IPS-18c (cell line): ENCODE measurements around the gene ADAP2.

ENCODE experiments used
- H3K4me3 ChIP-seq: 2 replicates; pipeline ENCODE4 v1.7.0; 2013; ENCODE audit warnings: low read depth, mild to moderate bottlenecking, low read length, moderate library complexity; ENCODE audit not compliant: insufficient read depth
- H3K9me3 ChIP-seq: one replicate; pipeline ENCODE4 v1.6.1; 2013; ENCODE audit warnings: mild to moderate bottlenecking, low read length, moderate library complexity; ENCODE audit not compliant: control insufficient read depth, insufficient read depth

Gene ADAP2

DNA sequence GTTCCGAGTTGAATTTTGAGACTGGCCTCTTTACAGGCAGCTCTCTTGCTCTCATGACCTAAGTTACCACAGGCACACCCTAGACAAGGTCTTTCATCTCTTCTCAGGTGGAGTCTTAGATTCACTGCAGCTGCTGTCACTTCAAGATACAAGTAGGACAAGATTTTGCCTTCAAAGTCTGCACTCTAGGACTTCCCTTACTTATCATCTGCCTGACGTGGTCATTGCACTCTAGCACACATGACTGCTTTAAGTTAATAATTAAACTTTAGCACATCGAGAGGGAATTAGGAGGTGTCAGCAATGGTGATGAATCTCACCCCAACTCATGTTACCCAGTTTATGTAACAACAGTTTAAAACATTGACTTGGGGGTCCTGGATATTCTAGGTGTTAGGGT is 74.7 kb downstream of the ADAP2 start:
- no peak overlapping the region for H3K4me3 ChIP-seq
- H3K9me3 ChIP-seq: no peaks in the 10 kb centered on the region

DNA sequence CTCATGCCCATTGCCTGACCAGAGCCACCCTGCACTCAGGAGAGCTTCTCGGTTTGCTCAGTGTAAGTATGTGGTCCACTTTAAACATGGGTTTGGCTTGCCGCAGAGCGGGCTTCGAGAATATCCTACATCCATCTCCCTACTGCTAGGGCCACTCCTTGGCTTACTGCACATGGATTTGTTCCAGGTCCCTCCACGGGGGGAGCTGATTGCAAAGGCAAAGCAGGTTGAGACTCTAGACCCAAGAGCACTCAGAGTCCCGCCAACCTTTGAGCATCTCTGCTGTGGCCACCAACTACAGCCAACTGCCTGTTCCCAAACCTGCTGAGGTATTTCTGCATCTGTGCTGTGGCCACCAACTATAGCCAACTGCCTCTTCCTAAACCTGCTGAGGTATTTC is 75.5 kb downstream of the ADAP2 start:
- no peaks in the 10 kb centered on the region for H3K9me3 ChIP-seq

DNA sequence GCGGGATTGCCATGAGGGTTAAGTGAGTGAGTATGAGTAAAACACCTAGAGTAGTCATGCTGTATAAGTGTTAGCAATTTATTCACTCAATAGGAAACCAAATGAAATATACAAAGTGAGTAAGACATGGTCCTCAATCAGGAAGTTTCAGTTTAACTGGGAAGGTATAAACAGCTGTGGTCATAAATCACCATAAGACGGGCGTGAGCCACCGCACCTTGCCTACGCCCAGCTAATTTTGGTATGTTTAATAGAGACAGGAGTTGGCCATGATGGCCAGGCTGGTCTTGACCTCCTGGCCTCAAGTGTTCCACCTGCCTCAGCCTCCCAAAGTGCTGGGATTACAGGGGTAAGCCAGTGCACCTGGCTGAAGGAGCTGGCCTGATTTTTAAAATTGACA is 76.1 kb downstream of the ADAP2 start:
- no peaks in the 10 kb centered on the region for H3K9me3 ChIP-seq
- no peak overlapping the region for H3K4me3 ChIP-seq

More for the DNA sequence above, 75.5 kb downstream of the ADAP2 start:
- no peak overlapping the region for H3K4me3 ChIP-seq

DNA sequence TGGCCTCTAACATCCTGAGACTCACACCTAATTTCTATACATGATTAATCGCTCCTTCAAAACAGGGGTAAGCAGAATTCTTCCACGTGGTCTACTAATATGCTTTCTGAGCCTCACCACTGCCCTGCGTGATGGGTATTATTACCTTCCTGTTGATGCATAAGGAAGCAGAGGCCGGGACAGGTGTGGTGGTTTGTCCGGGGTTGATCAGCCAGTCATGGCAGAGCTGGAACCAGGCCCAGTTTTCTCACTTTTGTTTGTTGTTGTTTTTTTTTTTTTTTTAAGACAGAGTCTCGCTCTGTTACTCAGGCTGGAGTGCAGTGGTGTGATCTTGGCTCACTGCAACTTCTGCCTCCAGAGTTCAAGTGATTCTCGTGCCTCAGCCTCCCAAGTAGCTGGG is 80.3 kb downstream of the ADAP2 start:
- H3K9me3 ChIP-seq: no peaks in the 10 kb centered on the region

DNA sequence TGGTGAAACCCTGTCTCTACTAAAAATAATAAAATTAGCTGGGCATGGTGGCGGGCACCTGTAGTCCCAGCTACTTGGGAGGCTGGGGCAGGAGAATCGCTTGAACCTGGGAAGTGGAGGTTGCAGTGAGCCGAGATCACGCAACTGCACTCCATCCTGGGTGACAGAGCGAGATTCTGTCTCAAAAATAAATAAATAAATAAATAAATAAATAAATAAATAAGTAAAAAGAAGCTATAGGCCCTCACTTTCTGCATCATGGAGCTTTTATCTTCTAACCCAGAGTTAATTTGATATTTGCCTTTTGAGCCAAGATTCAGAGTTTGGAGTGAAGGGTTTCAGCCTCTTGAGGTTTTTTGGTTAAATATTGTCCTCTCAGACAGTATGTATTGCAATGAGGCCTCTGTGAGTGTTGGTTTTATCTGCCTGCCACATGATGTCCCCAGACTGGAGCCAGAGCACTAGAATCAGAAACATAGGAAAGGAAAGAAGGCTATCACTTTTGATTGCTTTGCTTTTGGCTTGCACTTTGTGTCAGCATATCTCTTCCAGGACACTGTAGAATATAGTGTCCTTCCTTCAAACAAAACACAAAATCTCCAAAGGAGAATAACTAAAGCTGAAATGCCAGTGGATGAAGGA is 81.6 kb downstream of the ADAP2 start:
- Histone ChIP-seq H3K4me3 (no peak overlapping the region), H3K9me3 (no peaks in the 10 kb centered on the region)

More for the DNA sequence above, 80.3 kb downstream of the ADAP2 start:
- no peak overlapping the region for H3K4me3 ChIP-seq

DNA sequence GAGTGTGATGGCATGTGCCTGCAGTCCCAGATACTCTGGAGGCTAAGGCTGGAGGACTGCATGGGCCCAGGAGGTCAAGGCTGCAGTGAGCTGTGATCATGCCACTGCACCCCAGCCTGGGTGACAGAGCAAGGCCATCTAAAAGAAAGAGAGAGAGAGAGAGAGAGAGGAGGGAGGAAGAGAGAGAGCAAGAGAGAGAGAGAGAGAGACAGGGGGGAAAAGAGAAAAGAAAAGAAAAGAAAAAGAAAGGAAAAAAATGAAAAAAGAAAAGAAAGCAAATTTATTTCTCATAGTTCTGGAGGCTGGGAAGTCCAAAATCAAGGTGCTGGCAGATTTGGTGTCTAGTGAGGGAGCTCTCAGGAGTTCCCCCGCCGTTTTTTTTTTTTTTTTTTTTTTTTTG is 82.4 kb downstream of the ADAP2 start:
- Histone ChIP-seq H3K4me3 (no peak overlapping the region), H3K9me3 (no peaks in the 10 kb centered on the region)

DNA sequence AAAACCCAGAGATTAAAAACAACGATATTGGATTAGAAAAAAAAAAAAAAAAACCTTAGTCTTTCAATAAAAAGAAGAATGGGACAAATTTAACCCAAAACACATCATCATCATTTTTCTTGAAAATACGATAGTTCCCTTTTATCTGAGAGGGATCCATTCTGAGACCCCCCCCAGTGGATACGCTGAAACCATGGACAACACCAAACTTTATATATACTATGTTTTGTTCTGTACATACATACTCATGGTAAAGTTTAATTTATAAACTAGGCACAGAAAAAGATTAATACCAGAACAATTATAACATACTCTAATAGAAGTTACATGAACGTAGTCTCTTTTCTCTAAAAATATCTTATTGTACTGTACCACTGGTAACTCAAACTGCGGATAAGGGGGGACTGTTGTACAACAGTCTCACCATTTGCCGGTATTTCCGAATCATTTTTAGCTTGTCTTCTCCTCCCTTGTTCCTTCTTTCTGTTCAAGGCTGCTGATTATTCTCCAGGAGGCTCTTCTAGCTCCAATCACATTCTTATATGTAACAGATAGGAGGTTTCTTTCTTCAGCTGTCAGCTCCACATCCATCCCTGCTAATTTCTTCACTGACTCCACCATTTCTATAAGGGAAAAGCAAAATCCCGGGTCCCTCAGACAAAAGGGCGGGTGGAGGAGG is 86.1 kb downstream of the ADAP2 start:
- no peaks in the 10 kb centered on the region for H3K9me3 ChIP-seq
- peak overlapping the region; percentile 72 for H3K4me3 ChIP-seq

DNA sequence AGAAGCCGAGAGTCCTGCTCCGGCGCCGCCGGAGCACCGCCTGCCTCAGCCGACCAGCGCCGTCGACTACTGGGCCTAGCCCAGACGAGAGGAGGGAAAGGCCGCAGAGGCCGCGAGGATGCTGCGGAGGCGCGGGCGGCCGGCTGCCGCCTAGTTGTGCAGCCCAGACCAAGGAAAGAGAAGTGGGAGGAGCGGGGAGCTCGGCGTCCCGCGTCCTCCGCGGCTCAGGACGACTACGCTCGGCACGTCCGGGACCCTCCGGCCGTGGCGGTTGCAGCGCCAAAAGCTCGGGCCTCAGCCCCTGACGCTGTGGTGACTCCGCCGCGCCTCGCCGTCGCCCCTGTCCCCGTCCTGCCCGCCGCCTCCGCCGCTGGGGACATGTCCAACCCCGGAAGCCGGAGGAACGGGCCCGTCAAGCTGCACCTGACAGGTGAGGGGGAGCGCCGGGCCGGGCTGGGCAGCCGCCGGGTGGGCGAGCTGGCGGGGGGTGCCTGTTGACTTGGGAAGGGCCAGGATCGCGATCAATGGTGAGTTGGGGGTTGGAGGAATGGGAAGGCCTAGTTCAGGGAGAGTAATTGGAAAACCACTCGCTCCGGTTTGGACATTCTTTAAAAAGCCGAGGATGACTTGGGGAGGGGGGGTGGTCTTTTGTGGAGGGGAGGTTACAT is 86.8 kb downstream of the ADAP2 start:
- Histone ChIP-seq H3K4me3 (peak overlapping the region; percentile 72), H3K9me3 (no peaks in the 10 kb centered on the region)
